Neutrophil (primary cell): ENCODE results near the gene FHL1.
"Not testable (repeated sequence)": the region's sequence is repeated elsewhere in the genome, so short reads cannot be mapped to it uniquely, and the experiment has no call there.

Source experiments
- H3K27ac ChIP-seq: fragments of 200-600 bp; sonication (generic); 2 replicates; pipeline ENCODE4 v1.5.1; 2016; ENCODE audit warnings: mild to moderate bottlenecking, moderate library complexity
- H3K27me3 ChIP-seq: fragments of 200-600 bp; sonication (generic); 2 replicates; pipeline ENCODE4 v1.6.0; 2016; ENCODE audit warnings: mild to moderate bottlenecking
- H3K36me3 ChIP-seq: fragments of 200-600 bp; sonication (generic); 2 replicates; pipeline ENCODE4 v1.5.1; 2017
- H3K4me1 ChIP-seq, 2 experiments: fragments of 200-600 bp in 1 of 2; sonication (generic) in 1 of 2; 1 replicate in 1 of 2; 2 replicates in 1 of 2; pipeline versions ENCODE4 v1.5.1 to v1.6.1; 2013 to 2016; ENCODE audit warnings: low read depth in 1 of 2, low read length in 1 of 2, mild to moderate bottlenecking in 1 of 2, moderate library complexity in 1 of 2; ENCODE audit not compliant: control insufficient read depth in 1 of 2, insufficient read depth in 1 of 2
- H3K4me3 ChIP-seq, 2 experiments: fragments of 200-600 bp in 1 of 2; sonication (generic) in 1 of 2; 1 replicate in 1 of 2; 2 replicates in 1 of 2; pipeline ENCODE4 v1.5.1; 2013 to 2016; ENCODE audit warnings: low read depth in 1 of 2, low read length in 1 of 2, mild to moderate bottlenecking in 1 of 2, moderate library complexity in 1 of 2
- H3K9me3 ChIP-seq: fragments of 200-600 bp; sonication (generic); 2 replicates; pipeline ENCODE4 v1.5.1; 2016
- TF ChIP-seq, protein P1 (sequence below): fragments of 200-600 bp; sonication (generic); IDR thresholded peaks from 2 replicates; pipeline ENCODE4 v1.5.1; 2016; ENCODE audit warnings: antibody characterized with exemption

The FHL1 gene

GRCh38 chrX:136147315-136147901 lies at the start of gene FHL1:
Gene FHL1 (plus strand): TSS chrX:136147533.
- TF ChIP-seq, protein P1, sequence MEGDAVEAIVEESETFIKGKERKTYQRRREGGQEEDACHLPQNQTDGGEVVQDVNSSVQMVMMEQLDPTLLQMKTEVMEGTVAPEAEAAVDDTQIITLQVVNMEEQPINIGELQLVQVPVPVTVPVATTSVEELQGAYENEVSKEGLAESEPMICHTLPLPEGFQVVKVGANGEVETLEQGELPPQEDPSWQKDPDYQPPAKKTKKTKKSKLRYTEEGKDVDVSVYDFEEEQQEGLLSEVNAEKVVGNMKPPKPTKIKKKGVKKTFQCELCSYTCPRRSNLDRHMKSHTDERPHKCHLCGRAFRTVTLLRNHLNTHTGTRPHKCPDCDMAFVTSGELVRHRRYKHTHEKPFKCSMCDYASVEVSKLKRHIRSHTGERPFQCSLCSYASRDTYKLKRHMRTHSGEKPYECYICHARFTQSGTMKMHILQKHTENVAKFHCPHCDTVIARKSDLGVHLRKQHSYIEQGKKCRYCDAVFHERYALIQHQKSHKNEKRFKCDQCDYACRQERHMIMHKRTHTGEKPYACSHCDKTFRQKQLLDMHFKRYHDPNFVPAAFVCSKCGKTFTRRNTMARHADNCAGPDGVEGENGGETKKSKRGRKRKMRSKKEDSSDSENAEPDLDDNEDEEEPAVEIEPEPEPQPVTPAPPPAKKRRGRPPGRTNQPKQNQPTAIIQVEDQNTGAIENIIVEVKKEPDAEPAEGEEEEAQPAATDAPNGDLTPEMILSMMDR, result no peak
- H3K27ac ChIP-seq, result no peak within 1 kb of the TSS
- no peaks in the 10 kb centered on the region for H3K9me3 ChIP-seq
- peaks cover 62% of the 10 kb centered on the region for H3K27me3 ChIP-seq
- H3K36me3 ChIP-seq, result no peaks in the 10 kb centered on the region
- peak within 1 kb of the TSS; percentile 35 to 54 for H3K4me3 ChIP-seq
- H3K4me1 ChIP-seq, result peaks cover 0 to 5% of the 10 kb centered on the region in 2 experiments

GRCh38 chrX:136097871-136098805 lies 49.2 kb upstream of the FHL1 start:
- H3K4me1 ChIP-seq, result peaks cover 0 to 4% of the 10 kb centered on the region in 2 experiments
- TF ChIP-seq, protein P1, result no peak
- no peaks in the 10 kb centered on the region for H3K9me3 ChIP-seq

GRCh38 chrX:136104936-136105335 lies 42.4 kb upstream of the FHL1 start:
- no peak overlapping the region for H3K27ac ChIP-seq
- no peaks in the 10 kb centered on the region for H3K36me3 ChIP-seq
- no peaks in the 10 kb centered on the region for H3K4me1 ChIP-seq
- no peaks in the 10 kb centered on the region for H3K9me3 ChIP-seq
- TF ChIP-seq, protein P1, result no peak
- no peaks in the 10 kb centered on the region for H3K27me3 ChIP-seq
- H3K4me3 ChIP-seq, result no peak overlapping the region

More at GRCh38 chrX:136097871-136098805, 49.2 kb upstream of the FHL1 start:
- Histone ChIP-seq H3K36me3 (no peaks in the 10 kb centered on the region), H3K27me3 (no peaks in the 10 kb centered on the region), H3K27ac (no peak overlapping the region), H3K4me3 (no peak overlapping the region)

GRCh38 chrX:136106920-136107528 lies 40.3 kb upstream of the FHL1 start:
- no peaks in the 10 kb centered on the region for H3K4me1 ChIP-seq
- no peaks in the 10 kb centered on the region for H3K9me3 ChIP-seq
- no peaks in the 10 kb centered on the region for H3K36me3 ChIP-seq
- H3K27me3 ChIP-seq, result no peaks in the 10 kb centered on the region
- TF ChIP-seq, protein P1, result no peak
- no peak overlapping the region for H3K4me3 ChIP-seq
- no peak overlapping the region for H3K27ac ChIP-seq

DNA sequence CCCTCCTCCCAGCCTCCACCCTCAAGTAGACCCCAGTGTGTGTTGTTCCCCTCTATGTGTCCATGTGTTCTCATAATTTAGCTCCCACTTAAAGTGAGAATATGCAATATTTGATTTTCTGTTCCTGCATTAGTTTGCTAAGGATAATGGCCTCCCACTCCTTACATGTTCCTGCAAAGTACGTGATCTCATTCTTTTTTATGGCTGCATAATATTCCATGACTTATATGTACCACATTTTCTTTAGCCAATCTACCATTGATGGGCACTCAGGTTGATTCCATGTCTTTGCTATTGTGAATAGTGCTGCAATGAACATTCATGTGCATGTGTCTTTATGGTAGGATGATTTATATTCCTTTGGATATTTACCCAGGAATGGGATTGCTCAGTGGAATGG lies 38.4 kb upstream of the FHL1 start:
- not testable (repeated sequence) for H3K4me3 ChIP-seq, H3K36me3 ChIP-seq, H3K9me3 ChIP-seq, H3K27me3 ChIP-seq, H3K4me1 ChIP-seq, H3K27ac ChIP-seq
